Thoracic aorta (tissue), 2 donors: Measurements from ENCODE around the gene RFT1. TPM values are rescaled to one million over a fixed set of nuclear protein-coding genes. Genes with fewer than 3 reads are reported as not detected.

ENCODE experiments used
- ATAC-seq: fragments of 150-250 bp; one replicate; pipeline ENCODE4 v1.8.0; 2017; ENCODE audit warnings: low read depth; ENCODE audit not compliant: insufficient number of reproducible peaks, low FRiP score
- DNase-seq: peaks from one replicate; pipeline ENCODE4 v3.0.0-alpha.2; 2020; ENCODE audit warnings: low spot score
- H3K27ac ChIP-seq, 2 donors: fragments of 200-600 bp; sonication (generic); 1 replicate in 1 of 2; 2 replicates in 1 of 2; pipeline ENCODE4 v1.5.1; 2016; ENCODE audit warnings: mild to moderate bottlenecking in 2 of 2, moderate library complexity in 2 of 2
- H3K27me3 ChIP-seq: fragments of 200-600 bp; sonication (generic); replicated peaks from 2 replicates; pipeline ENCODE4 v1.6.0; 2016; ENCODE audit warnings: mild to moderate bottlenecking; ENCODE audit not compliant: insufficient read depth
- H3K36me3 ChIP-seq: fragments of 200-600 bp; sonication (generic); one replicate; pipeline ENCODE4 v1.5.1; 2016
- H3K4me1 ChIP-seq, 2 donors: fragments of 200-600 bp; sonication (generic); 1 replicate in 1 of 2; 2 replicates in 1 of 2; pipeline versions ENCODE4 v1.5.1 to v1.6.0; 2016; ENCODE audit warnings: low read depth in 2 of 2, mild to moderate bottlenecking in 1 of 2; ENCODE audit not compliant: control insufficient read depth in 1 of 2
- H3K4me3 ChIP-seq: fragments of 200-600 bp; sonication (generic); 2 replicates; pipeline ENCODE4 v1.5.1; 2016; ENCODE audit warnings: mild to moderate bottlenecking
- H3K9me3 ChIP-seq: fragments of 200-600 bp; sonication (generic); 2 replicates; pipeline ENCODE4 v1.5.1; 2016
- total RNA-seq, 2 donors: library from RNA; depleted of rRNA; stranded (reverse); fragments of >200 nt; gene quantifications; one replicate each; pipeline versions ENCODE4 v1.1.0 to v1.2.3, GENCODE V29; 2016
- TF ChIP-seq, protein P1 (sequence below): fragments of 200-600 bp; sonication (generic); IDR thresholded peaks from one replicate; pipeline ENCODE4 v1.5.1; 2019; ENCODE audit warnings: antibody characterized with exemption

Gene RFT1
- total RNA-seq, 2 donors from 2014 or later: 7.0 to 17.6 TPM

- peaks cover 9 to 20% of the 10 kb centered on the region in 2 donors for H3K4me1 ChIP-seq
- H3K36me3 ChIP-seq: no peaks in the 10 kb centered on the region
- ATAC-seq (peak; percentile 85), DNase-seq (no peak)
- TF ChIP-seq, protein P1, sequence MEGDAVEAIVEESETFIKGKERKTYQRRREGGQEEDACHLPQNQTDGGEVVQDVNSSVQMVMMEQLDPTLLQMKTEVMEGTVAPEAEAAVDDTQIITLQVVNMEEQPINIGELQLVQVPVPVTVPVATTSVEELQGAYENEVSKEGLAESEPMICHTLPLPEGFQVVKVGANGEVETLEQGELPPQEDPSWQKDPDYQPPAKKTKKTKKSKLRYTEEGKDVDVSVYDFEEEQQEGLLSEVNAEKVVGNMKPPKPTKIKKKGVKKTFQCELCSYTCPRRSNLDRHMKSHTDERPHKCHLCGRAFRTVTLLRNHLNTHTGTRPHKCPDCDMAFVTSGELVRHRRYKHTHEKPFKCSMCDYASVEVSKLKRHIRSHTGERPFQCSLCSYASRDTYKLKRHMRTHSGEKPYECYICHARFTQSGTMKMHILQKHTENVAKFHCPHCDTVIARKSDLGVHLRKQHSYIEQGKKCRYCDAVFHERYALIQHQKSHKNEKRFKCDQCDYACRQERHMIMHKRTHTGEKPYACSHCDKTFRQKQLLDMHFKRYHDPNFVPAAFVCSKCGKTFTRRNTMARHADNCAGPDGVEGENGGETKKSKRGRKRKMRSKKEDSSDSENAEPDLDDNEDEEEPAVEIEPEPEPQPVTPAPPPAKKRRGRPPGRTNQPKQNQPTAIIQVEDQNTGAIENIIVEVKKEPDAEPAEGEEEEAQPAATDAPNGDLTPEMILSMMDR: no peak
- H3K27me3 ChIP-seq: no peaks in the 10 kb centered on the region
- no peak overlapping the region for H3K4me3 ChIP-seq
- H3K9me3 ChIP-seq: no peaks in the 10 kb centered on the region
- H3K27ac ChIP-seq: no peak overlapping the region
Measured at GRCh38 chr3:53140847-53141845, 10.9 kb upstream of the RFT1 start.

GRCh38 chr3:53139906-53140846 lies 9.9 kb upstream of the RFT1 start:
- DNase-seq: no peak
- no peak overlapping the region for H3K4me3 ChIP-seq
- TF ChIP-seq, protein P1: no peak
- no peak for ATAC-seq
- no peak overlapping the region for H3K27ac ChIP-seq
- H3K36me3 ChIP-seq: no peaks in the 10 kb centered on the region
- H3K4me1 ChIP-seq: peaks cover 9 to 20% of the 10 kb centered on the region in 2 donors
- no peaks in the 10 kb centered on the region for H3K9me3 ChIP-seq
- H3K27me3 ChIP-seq: no peaks in the 10 kb centered on the region

GRCh38 chr3:53137835-53138446 lies 7.7 kb upstream of the RFT1 start:
- no peaks in the 10 kb centered on the region for H3K27me3 ChIP-seq
- no peaks in the 10 kb centered on the region for H3K9me3 ChIP-seq
- H3K4me1 ChIP-seq: peaks cover 9 to 29% of the 10 kb centered on the region in 2 donors
- ATAC-seq (no peak), DNase-seq (no peak)
- TF ChIP-seq, protein P1: no peak
- H3K36me3 ChIP-seq: no peaks in the 10 kb centered on the region
- no peak overlapping the region for H3K27ac ChIP-seq
- H3K4me3 ChIP-seq: no peak overlapping the region

DNA sequence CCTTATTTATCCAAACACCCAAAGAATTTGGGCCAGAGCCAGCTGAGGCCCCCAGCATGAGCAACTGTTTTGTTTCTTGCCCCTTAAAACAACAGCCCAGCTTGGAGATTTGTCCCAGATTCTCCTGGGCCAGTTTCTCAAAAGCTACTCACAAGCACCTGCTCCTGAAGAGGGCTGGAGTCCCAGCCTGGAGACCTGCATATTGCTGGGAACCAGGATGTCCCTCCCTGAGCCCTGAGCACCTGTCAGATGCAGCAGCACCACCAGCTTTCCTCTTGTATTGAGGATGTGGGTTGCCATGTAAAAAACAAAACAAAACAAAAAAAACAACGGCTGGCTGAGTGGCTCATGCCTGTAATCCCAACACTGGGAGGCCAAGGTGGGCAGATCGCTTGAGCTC lies 7.0 kb upstream of the RFT1 start:
- no peak for DNase-seq

More for the DNA sequence above, 7.0 kb upstream of the RFT1 start:
- no peak for ATAC-seq
- no peaks in the 10 kb centered on the region for H3K36me3 ChIP-seq
- H3K27ac ChIP-seq: no peak overlapping the region
- H3K4me3 ChIP-seq: no peak overlapping the region
- TF ChIP-seq, protein P1: no peak
- H3K9me3 ChIP-seq: no peaks in the 10 kb centered on the region
- peaks cover 9 to 29% of the 10 kb centered on the region in 2 donors for H3K4me1 ChIP-seq
- H3K27me3 ChIP-seq: no peaks in the 10 kb centered on the region
